GF-D8 (cell line): ENCODE data around the gene MAS1L.
"Not testable (repeated sequence)": the region's sequence is repeated elsewhere in the genome, so short reads cannot be mapped to it uniquely, and the experiment has no call there.

Experiments used
- DNase-seq: peaks from one replicate; lab custom pipeline; 2025; lab: John Stamatoyannopoulos, UW

Gene MAS1L

DNA sequence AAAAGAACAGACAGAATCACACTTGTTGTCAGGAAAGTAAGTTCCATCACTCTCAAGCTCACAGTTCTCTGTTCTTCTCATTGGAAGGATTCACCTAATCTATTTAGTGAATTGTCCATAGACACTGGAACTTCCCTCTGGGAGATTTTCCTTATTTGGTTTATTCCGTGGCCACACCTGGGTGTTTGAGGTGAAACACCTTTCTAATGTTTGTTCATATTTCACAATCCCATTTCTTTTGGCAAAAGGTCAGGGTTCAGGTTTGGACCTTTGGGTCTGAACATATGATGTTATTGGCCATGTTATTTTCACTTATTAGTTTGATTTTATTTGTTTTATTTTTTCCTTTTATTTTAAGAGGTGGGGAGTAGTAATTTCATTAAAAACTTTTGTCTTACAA is 4.0 kb downstream of the MAS1L start:
- DNase-seq = no peak

DNA sequence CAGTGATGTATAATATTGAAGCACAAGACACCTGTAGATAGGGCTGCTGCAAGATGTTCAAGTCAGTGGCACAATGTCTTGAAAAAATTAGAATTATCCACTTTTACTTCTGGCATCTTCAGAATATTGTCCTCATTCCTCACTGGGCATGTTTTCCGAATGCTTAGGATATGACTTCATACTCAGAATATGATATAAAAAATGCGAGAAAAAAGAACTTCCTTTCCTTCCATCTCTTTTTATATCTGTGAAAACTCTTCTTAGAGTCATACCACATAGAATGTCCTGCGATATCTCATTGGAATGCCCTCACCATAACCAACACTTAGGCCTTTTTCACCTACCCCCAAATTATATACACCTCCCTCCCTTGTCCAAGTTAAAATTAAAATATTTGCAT is 4.6 kb downstream of the MAS1L start:
- no peak for DNase-seq

DNA sequence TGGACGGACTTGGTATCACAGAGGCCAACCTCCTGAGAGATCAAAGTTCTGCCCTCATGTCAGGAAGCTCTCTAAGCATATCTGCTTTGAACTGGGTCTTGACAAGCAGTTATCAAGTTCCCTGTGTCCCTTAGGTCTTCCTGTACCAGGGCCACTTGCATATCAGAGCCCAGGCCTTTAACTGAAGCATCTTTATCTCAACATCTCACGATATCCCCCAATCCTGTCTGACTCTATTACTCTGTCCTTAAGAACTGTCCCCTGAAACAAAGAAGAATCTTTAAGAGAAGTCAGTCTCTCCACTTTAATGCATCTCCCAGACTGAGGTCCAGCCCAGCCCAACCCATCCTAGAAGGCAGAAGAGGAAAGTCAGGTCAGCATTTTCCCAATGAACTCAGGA is 8.2 kb downstream of the MAS1L start:
- no peak for DNase-seq

DNA sequence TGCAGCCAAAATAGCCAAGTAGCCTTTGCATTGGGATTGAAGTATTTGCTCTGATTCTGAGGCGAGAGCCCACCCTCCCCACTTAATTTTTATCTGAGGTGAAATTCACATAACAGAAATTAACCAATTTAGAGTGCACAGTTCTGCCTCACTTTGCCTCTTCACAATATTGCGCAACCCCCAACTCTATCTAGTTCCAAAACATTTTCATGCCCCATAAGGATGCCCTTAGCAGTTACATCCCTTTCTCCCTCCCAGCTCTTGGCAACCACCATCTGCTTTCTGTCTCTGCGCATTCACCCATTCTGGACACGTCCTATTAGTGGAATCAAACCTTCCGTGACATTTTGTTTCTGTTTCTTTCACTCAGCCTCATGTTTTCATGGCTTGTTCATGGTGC is 9.0 kb downstream of the MAS1L start:
- DNase-seq = no peak

DNA sequence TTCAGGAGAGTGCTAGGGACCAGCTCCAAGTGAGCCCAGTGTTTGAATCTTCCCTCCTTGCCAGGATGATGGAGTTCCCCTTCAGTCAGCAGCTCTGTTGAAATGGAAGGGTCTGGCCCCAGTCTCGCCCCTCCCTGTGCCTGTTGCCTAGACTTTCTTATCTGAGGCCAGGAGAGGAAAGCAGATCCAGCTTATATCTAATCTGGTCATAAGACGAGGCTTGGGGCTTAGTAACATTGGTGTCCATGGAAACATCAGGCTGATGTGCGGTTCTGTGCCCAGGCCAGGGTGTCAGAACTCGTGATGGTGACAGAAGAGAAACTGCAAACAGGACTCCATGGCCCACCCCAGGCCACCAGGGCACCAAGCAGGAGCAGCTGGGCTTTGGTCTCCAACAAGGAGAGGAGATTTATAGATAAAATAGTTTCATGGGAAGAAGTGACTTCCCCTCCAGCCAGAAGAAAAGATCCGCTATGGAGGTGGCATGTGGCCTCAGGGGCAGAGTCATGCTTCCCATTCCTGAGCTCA is 9.8 kb downstream of the MAS1L start:
- DNase-seq = no peak

DNA sequence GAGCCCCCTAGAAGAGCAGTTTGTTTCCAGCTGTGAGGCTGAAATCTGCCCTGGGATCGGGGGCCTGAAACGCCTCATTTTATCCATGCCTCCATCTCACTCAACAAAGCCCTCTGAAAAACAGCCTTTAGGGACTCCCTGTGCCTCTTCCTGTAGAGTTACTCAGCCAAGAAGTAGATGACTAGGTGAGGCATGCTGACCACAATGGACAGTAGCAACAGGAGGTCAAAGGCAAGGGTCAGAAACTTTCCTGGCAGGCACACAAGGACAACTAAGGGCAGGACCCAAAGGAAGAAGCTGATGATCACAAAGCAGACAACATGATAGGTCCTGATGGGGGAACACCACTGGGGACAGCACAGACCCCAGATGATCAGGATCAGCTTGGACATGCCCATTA is 12.8 kb downstream of the MAS1L start:
- DNase-seq = no peak

DNA sequence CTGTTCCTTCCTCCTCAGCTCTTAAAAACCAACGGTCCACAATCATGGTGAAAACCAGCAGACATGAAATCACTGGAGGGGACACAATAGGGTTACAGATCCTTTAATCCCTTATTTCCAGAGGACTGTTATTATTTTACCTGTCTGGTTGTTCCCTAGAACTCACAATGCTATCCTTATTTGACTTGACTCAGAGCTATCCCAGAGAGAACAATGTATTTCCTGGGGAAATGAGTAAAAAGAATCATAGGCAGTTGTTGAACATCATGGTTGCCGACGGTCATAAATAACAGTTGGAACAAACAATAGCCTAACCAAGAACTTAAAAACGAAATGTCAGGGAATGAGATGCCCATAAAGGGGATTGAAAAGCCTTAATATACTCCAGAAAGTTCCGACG is 21.5 kb downstream of the MAS1L start:
- DNase-seq = no peak

DNA sequence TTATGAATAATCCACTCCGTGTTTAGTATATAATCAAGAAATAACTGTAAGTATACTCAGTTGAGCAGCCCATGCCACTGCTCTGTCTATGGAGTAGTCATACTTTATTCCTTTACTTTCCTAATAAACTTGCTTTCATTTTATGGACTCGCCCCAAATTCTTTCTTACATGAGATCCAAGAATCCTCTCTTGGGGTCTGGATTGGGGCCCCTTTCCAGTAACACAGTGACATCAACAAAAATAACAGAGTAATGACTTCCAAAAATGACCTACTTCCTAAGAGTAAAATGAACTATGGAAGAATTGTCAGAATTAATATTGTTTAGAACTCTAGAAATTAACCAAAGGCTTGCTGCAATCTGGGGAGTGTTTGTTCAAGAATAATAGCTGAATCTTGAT is 22.0 kb downstream of the MAS1L start:
- no peak for DNase-seq

DNA sequence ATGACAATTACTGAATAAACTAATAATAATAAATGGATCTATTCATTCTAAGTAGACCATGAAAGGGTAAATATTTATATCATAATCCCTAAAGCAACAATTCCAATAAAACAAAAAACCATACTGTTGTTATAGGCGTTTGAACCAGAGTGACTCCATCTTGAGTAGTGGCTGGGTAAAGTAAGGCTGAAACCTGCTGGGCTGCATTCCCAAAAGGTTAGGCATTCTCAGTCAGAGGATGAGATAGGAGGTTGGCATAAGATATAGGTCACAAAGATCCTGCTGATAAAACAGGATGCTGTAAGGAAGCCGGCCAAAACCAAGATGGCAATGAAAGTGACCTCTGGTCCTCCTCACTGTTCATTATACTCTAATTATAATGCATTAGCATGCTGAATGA is 22.5 kb downstream of the MAS1L start:
- no peak for DNase-seq

DNA sequence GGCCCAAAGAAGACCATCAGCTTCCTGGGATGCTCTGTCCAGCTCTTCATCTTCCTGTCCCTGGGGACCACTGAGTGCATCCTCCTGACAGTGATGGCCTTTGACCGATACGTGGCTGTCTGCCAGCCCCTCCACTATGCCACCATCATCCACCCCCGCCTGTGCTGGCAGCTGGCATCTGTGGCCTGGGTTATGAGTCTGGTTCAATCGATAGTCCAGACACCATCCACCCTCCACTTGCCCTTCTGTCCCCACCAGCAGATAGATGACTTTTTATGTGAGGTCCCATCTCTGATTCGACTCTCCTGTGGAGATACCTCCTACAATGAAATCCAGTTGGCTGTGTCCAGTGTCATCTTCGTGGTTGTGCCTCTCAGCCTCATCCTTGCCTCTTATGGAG is 25.7 kb downstream of the MAS1L start:
- no peak for DNase-seq

DNA sequence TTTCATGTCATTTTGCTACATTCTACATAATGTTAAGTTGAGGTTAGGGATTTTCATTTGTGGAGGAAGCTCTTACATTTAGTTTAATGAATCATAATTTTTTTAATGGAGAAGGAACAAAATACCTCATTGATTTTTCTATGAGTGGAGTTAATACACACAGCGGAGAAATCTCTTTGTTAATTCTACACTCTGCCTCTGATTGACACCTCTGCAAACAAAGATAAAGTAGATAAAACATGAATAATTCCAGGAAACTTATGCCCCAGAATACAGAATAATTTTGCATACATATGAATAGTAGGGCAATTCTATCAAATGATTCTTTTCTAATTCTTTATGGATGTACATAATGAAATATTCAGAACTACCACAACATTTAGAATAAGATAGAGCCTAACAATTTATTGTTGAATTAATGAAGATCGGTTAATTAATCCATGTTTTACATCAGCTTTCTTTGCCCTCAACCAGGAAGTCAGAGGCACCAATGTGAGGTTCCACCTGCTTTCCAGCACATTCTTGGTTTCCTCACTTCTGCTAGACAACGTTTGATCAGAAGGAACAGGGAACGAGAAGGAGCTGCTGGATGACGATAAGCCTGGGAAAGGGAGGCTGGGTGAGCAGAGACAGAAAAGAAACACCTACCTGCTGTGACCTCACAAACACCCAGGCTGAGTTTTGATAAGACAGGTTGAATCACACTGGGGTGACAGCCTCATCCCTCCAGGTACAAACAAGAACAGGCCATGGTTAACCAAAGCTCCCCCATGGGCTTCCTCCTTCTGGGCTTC is 26.5 kb downstream of the MAS1L start:
- DNase-seq = no peak

DNA sequence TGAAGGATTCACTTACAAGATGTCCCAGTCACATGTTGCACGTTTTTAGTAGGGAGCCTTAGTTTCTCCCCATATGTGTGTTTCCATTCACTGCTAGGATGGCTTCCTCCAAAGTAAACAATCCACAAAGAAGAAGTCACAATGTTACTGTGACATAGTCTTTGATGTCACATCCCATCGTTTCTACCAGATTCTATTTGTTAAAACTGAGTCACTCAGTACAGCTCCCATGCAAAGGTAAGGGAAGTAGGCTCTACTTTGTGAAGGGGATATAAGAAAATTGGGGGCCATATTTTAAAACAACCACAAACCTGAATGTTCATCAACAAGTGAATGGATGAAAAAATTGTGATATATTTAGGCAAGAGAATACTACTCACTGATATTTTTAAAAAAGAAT is 30.8 kb downstream of the MAS1L start, which contains the start of the genes OR11A1 and OR2H1:
Gene OR11A1 (minus strand): TSS at position 101 of the 400 bp plus-strand sequence. CDS start 29,430 bp downstream, outside the sequence.
Gene OR2H1 (plus strand): TSS at position 185 of the 400 bp plus-strand sequence. CDS start 4,615 bp downstream, outside the sequence.
- DNase-seq = no peak

DNA sequence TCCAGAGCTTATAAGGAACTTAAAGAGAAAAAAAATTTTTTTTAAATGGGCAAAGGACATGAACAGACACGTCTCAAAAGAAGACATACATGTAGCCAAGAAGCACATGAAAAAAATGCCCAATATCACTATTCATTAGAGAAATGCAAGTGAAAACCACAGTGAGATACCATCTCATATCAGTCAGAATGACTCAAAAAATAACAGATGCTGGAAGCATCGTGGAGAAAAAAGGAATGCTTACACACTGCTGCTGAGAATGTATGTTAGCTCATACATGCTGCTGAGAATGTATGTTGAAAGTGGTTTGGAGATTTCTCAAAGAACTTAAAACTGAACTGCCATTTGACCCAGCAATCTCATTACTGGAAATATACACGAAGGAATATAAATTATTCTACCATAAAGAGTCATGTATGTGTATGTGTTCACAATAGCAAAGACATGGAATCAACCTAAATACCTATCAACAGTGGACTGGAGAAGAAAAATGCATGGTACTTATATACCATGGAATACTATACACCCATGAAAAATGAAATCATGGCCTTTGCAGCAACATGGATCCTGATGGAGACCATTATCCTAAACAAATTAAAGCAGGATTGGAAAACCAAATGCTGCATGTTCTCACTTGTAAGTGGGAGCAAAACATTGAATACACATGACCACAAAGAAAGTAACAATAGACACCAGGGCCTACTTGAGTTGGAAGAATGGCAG is 36.1 kb downstream of the MAS1L start:
- no peak for DNase-seq

DNA sequence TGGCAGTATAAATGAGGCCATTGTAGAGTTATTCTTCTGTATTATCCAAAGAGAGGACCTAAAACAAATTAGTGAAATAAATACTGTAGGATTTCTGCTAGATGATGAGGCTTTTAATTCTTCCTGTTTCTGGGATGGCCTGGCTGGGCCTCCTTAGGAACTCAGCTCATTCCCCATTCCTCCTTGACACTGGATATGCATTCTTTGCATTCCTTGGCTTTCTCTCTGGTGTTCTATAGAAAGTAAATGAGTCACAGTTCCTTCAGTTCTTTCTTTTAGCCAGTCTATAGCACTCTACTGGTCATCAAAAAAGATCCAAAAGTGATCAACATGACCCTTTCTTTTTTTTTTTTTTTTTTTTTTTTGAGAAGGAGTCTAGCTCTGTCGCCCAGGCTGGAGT is 40.1 kb downstream of the MAS1L start:
- no peak for DNase-seq

DNA sequence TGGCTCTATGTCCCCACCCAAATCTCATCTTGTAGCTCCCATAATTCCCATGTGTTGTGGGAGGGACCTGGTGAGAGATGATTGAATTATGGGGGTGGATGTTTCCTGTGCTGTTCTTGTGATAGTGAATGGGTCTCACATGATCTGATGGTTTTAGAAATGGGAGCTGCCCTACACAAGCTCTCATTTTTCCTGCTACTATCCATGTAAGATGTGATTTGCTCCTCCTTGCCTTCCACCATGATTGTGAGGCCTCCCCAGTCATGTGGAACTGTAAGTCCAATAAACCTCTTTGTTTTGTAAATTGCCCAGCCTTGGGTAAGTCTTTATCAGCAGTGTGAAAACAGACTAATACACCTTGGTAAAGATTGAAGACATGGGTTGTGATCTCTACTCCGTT is 43.7 kb downstream of the MAS1L start:
- not testable (repeated sequence) for DNase-seq

DNA sequence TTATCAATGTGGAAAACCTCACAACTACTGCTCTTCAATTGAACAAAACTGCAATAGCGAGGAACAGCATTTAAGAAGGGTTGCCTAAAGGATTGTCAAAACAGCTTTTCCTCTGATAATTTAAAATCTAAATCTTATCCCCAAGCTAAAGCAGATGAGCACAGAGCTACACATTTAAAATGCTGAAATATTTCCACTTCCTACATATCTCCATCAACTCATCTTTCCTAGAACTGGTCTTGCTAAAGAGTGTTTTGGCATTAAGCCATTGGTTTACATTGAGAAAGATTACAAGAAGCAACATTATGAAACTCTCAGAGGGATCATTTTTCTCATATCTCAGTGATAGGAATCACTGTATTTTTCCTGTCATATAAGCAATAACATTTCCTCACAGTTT is 45.0 kb downstream of the MAS1L start:
- peak; percentile 55 for DNase-seq

DNA sequence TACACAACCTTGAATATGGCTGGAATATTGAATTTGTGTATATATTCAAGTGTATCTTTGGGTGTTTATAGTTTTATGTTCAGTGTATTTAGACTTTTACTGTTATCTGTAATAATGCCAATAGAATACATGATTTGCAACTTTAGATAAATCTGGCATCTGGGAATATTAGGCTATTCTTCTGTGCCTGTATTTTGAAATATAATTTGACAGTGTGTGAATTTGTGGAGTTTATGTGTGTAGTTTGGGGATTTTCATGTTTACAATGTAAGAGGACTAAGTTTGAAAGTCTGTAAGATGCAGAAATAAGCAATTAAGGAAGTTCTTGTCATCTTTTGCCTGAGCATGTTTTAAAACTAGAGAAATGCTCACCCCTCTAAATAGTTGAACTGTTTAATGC is 48.8 kb downstream of the MAS1L start, which contains the start of gene OR10C1:
Gene OR10C1 (plus strand): TSS at position 301 of the 400 bp plus-strand sequence. CDS start 710 bp downstream, outside the sequence.
- no peak for DNase-seq

DNA sequence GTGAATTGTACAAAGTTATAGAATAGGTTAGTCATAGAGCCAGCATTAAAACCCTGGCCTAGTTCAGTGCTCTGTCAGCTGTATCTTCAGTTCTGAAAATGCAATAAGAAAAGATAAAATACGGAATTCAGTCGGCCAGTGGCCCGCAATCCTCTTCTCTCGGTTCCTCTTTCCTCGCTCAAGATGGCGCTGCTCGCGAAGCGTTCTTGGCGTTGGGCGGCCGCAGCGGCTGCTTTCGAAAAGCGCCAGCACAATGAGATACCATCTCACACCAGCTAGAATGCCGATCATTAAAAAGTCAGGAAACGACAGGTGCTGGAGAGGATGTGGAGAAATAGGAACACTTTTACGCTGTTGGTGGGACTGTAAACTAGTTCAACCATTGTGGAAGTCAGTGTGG is 51.0 kb downstream of the MAS1L start:
- DNase-seq = not testable (repeated sequence)
